ENCODE measurements around the gene ZNF365.
A peak's percentile ranks its signal among the peaks of the same experiment; 100 is the strongest.
"Not testable (repeated sequence)": the region's sequence is repeated elsewhere in the genome, so short reads cannot be mapped to it uniquely, and the experiment has no call there.

ZNF365 gene

GRCh38 chr10:62352356-62352970 is 21.7 kb upstream of the ZNF365 start:
- H3K4me1 Mint-ChIP-seq = peaks cover 5% of the 10 kb centered on the region
- ATAC-seq (replicated peaks; ENCODE audit: extremely low read depth, poor library complexity, severe bottlenecking) (no peak), DNase-seq (ENCODE audit: low spot score in 2 of 2) (no peak)
- H3K9me3 Mint-ChIP-seq = peaks cover 30% of the 10 kb centered on the region
- H3K27me3 Mint-ChIP-seq = no peaks in the 10 kb centered on the region
- no peak overlapping the region for H3K4me3 Mint-ChIP-seq
- H3K27ac Mint-ChIP-seq (ENCODE audit: low read depth) = no peak overlapping the region
- no peaks in the 10 kb centered on the region for H3K36me3 Mint-ChIP-seq (ENCODE audit: insufficient read depth)

DNA sequence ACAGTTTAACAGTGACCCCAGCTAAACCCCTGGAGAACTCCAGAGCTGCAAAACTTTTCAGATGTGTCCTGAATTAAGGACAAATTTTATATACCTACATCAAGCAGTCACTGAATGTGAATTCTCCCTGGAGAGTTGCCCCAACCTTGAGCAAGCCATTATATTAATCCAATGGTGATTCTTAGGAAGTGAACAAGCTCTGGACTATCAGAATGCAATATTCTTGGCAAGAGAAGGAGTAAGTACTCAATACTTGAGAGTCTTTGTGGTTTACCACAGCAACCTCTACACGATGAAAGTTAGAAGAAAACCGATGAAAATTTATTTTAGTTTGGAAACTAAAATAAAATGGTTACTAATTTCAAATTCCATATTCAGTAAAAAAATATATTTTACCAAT is 19.3 kb upstream of the ZNF365 start:
- H3K9me3 Mint-ChIP-seq = peaks cover 14% of the 10 kb centered on the region
- no peaks in the 10 kb centered on the region for H3K27me3 Mint-ChIP-seq
- H3K27ac Mint-ChIP-seq (ENCODE audit: low read depth) = no peak overlapping the region
- H3K36me3 Mint-ChIP-seq (ENCODE audit: insufficient read depth) = no peaks in the 10 kb centered on the region
- H3K4me3 Mint-ChIP-seq = no peak overlapping the region
- DNase-seq (ENCODE audit: low spot score in 2 of 2) = no peak
- ATAC-seq (replicated peaks; ENCODE audit: extremely low read depth, poor library complexity, severe bottlenecking) = no peak
- peaks cover 5% of the 10 kb centered on the region for H3K4me1 Mint-ChIP-seq

GRCh38 chr10:62356447-62356846 is 17.7 kb upstream of the ZNF365 start:
- H3K27ac Mint-ChIP-seq (ENCODE audit: low read depth) = no peak overlapping the region
- H3K4me3 Mint-ChIP-seq = no peak overlapping the region
- H3K9me3 Mint-ChIP-seq = no peaks in the 10 kb centered on the region
- no peaks in the 10 kb centered on the region for H3K36me3 Mint-ChIP-seq (ENCODE audit: insufficient read depth)
- peaks cover 11% of the 10 kb centered on the region for H3K4me1 Mint-ChIP-seq
- DNase-seq (ENCODE audit: low spot score in 2 of 2) (no peak), ATAC-seq (replicated peaks; ENCODE audit: extremely low read depth, poor library complexity, severe bottlenecking) (no peak)
- H3K27me3 Mint-ChIP-seq = no peaks in the 10 kb centered on the region

DNA sequence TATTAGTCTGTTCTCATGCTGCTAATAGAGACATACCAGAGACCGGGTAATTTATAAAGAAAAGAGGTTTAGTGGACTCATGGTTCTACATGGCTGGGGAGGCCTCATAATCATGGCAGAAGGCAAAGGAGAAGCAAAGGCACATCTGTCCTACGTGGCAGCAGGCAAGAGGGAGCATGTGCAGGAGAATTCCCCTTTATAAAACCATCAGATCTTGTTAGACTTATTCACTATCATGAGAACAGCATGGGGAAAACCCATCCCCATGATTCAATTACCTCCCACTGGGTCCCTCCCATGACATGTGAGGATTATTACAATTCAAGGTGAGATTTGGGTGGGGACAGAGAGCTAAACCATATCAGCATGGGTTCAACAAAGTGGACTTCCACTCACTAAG is 16.0 kb upstream of the ZNF365 start:
- H3K9me3 Mint-ChIP-seq; ATAC-seq (replicated peaks; ENCODE audit: extremely low read depth, poor library complexity, severe bottlenecking); H3K27ac Mint-ChIP-seq (ENCODE audit: low read depth); DNase-seq (ENCODE audit: low spot score in 2 of 2); H3K27me3 Mint-ChIP-seq; H3K4me3 Mint-ChIP-seq; H3K36me3 Mint-ChIP-seq (ENCODE audit: insufficient read depth): not testable (repeated sequence)
- H3K4me1 Mint-ChIP-seq = peaks cover 14% of the 10 kb centered on the region

DNA sequence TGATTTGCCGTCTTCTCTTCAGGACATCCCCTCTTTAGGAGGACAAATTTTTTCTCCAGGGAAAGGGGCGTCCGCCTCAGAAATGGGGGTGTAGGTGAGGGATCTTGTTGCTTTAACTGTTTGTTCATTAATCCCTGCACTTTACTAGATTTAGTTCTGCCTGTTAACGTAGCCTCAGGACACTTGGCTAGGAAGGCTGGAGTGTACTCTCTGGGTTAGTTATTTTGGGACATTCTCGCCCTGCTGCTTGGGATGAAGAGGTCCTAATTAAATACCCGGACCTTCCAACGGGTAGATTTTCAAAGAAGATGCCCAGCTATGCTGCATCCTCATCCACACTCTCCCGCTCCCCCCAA is 552 bp upstream of the ZNF365 start:
- peak overlapping the region; percentile 22 for H3K27ac Mint-ChIP-seq (ENCODE audit: low read depth)
- peaks cover 19% of the 10 kb centered on the region for H3K4me1 Mint-ChIP-seq
- ATAC-seq (replicated peaks; ENCODE audit: extremely low read depth, poor library complexity, severe bottlenecking) = no peak
- no peaks in the 10 kb centered on the region for H3K27me3 Mint-ChIP-seq
- no peaks in the 10 kb centered on the region for H3K9me3 Mint-ChIP-seq
- peak overlapping the region; percentile 81 for H3K4me3 Mint-ChIP-seq
- H3K36me3 Mint-ChIP-seq (ENCODE audit: insufficient read depth) = peaks cover 8% of the 10 kb centered on the region
- DNase-seq (ENCODE audit: low spot score in 2 of 2) = no peak

GRCh38 chr10:62374862-62375710 is 917 bp downstream of the ZNF365 start:
- peaks cover 8% of the 10 kb centered on the region for H3K36me3 Mint-ChIP-seq (ENCODE audit: insufficient read depth)
- no peak overlapping the region for H3K27ac Mint-ChIP-seq (ENCODE audit: low read depth)
- H3K4me1 Mint-ChIP-seq = peaks cover 19% of the 10 kb centered on the region
- no peak for DNase-seq (ENCODE audit: low spot score in 2 of 2)
- no peaks in the 10 kb centered on the region for H3K27me3 Mint-ChIP-seq
- ATAC-seq (replicated peaks; ENCODE audit: extremely low read depth, poor library complexity, severe bottlenecking) = no peak
- H3K9me3 Mint-ChIP-seq = no peaks in the 10 kb centered on the region
- H3K4me3 Mint-ChIP-seq = peak overlapping the region; percentile 81

GRCh38 chr10:62376071-62377025 is 2.2 kb downstream of the ZNF365 start:
- no peaks in the 10 kb centered on the region for H3K27me3 Mint-ChIP-seq
- peaks cover 30% of the 10 kb centered on the region for H3K4me1 Mint-ChIP-seq
- DNase-seq (ENCODE audit: low spot score in 2 of 2) = no peak
- ATAC-seq (replicated peaks; ENCODE audit: extremely low read depth, poor library complexity, severe bottlenecking) = no peak
- no peak overlapping the region for H3K27ac Mint-ChIP-seq (ENCODE audit: low read depth)
- H3K36me3 Mint-ChIP-seq (ENCODE audit: insufficient read depth) = peaks cover 6% of the 10 kb centered on the region
- no peaks in the 10 kb centered on the region for H3K9me3 Mint-ChIP-seq
- no peak overlapping the region for H3K4me3 Mint-ChIP-seq

DNA sequence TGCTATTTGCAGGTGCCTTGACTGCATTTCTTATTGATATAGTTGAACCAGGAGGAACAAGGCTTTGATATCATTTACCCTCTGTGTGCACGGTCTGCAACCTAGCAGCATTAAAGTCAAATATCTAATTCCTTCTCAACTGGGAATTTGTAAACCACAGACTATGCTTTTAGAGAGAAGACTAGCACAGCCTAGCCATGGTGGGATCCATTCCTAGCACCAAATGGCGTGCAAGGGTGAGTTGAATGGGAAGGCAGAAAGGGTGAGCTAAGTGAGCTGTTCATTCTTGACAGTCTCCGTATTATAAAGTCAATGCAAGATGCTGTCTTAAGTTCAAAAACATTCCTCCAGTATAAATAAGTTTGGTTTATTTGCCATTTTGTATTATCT is 2.9 kb downstream of the ZNF365 start:
- no peak for DNase-seq (ENCODE audit: low spot score in 2 of 2)
- peaks cover 36% of the 10 kb centered on the region for H3K4me1 Mint-ChIP-seq
- H3K36me3 Mint-ChIP-seq (ENCODE audit: insufficient read depth) = peaks cover 7% of the 10 kb centered on the region
- ATAC-seq (replicated peaks; ENCODE audit: extremely low read depth, poor library complexity, severe bottlenecking) = no peak
- no peak overlapping the region for H3K27ac Mint-ChIP-seq (ENCODE audit: low read depth)
- H3K4me3 Mint-ChIP-seq = no peak overlapping the region
- no peaks in the 10 kb centered on the region for H3K27me3 Mint-ChIP-seq
- no peaks in the 10 kb centered on the region for H3K9me3 Mint-ChIP-seq

- Mint-ChIP-seq H3K4me3 (no peak overlapping the region), H3K36me3 (ENCODE audit: insufficient read depth) (peaks cover 8% of the 10 kb centered on the region), H3K4me1 (peaks cover 44% of the 10 kb centered on the region), H3K27me3 (no peaks in the 10 kb centered on the region), H3K9me3 (no peaks in the 10 kb centered on the region), H3K27ac (ENCODE audit: low read depth) (no peak overlapping the region)
- ATAC-seq (replicated peaks; ENCODE audit: extremely low read depth, poor library complexity, severe bottlenecking) (no peak), DNase-seq (ENCODE audit: low spot score in 2 of 2) (no peak)
Observed at GRCh38 chr10:62377966-62378365, 3.8 kb downstream of the ZNF365 start.

DNA sequence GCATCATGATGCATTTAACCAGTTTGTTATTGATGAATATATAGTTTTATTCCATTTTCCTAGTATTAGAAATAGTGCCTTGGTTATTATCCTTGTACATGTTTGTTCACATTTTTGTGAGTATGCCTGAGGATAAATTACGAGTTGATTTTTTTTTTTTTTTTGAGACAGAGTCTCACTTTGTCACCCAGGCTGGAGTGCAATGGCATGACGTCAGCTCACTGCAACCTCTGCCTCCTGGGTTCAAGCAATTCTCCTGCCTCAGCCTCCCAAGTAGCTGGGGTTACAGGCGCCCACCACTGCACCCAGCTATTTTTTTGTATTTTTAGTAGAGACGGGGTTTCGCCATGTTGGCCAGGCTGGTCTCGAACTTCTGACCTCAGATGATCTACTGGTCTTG is 4.7 kb downstream of the ZNF365 start:
- H3K4me3 Mint-ChIP-seq; H3K36me3 Mint-ChIP-seq (ENCODE audit: insufficient read depth); ATAC-seq (replicated peaks; ENCODE audit: extremely low read depth, poor library complexity, severe bottlenecking); H3K27ac Mint-ChIP-seq (ENCODE audit: low read depth); DNase-seq (ENCODE audit: low spot score in 2 of 2); H3K27me3 Mint-ChIP-seq; H3K9me3 Mint-ChIP-seq: not testable (repeated sequence)
- peaks cover 49% of the 10 kb centered on the region for H3K4me1 Mint-ChIP-seq

- H3K27ac Mint-ChIP-seq (ENCODE audit: low read depth) = no peak overlapping the region
- ATAC-seq (replicated peaks; ENCODE audit: extremely low read depth, poor library complexity, severe bottlenecking) (no peak), DNase-seq (ENCODE audit: low spot score in 2 of 2) (no peak)
- H3K9me3 Mint-ChIP-seq = no peaks in the 10 kb centered on the region
- H3K4me3 Mint-ChIP-seq = no peak overlapping the region
- peaks cover 53% of the 10 kb centered on the region for H3K4me1 Mint-ChIP-seq
- H3K36me3 Mint-ChIP-seq (ENCODE audit: insufficient read depth) = peaks cover 3% of the 10 kb centered on the region
- no peaks in the 10 kb centered on the region for H3K27me3 Mint-ChIP-seq
Observed at GRCh38 chr10:62379394-62379793, 5.2 kb downstream of the ZNF365 start.

DNA sequence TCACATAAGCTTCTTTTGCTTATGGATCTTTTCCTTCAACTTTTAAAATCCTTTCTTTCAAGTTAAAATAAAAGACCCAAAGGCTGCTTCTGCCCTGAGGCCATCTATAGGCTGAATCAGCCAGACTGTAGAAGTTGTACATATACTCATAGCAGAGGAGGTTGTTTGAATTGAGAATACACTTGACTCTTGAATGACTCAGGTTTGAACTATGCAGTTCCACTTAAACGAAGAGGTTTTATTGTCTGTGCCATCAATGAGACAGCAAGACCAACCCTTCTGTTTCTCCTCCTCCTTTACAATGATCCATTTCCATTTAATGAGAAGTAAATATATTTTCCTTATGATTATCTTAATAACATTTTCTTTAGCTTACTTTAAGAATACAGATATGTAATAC is 5.8 kb downstream of the ZNF365 start:
- DNase-seq (ENCODE audit: low spot score in 2 of 2) (no peak), ATAC-seq (replicated peaks; ENCODE audit: extremely low read depth, poor library complexity, severe bottlenecking) (no peak)
- H3K9me3 Mint-ChIP-seq = no peaks in the 10 kb centered on the region
- peaks cover 53% of the 10 kb centered on the region for H3K4me1 Mint-ChIP-seq
- no peak overlapping the region for H3K4me3 Mint-ChIP-seq
- H3K27ac Mint-ChIP-seq (ENCODE audit: low read depth) = no peak overlapping the region
- peaks cover 3% of the 10 kb centered on the region for H3K36me3 Mint-ChIP-seq (ENCODE audit: insufficient read depth)
- no peaks in the 10 kb centered on the region for H3K27me3 Mint-ChIP-seq

Measured in central memory CD8-positive, alpha-beta T cell (primary cell).